Measurements from ENCODE around the gene RNF182.
"Not testable (repeated sequence)": the region's sequence is repeated elsewhere in the genome, so short reads cannot be mapped to it uniquely, and the experiment has no call there.

Gene RNF182

GRCh38 chr6:13917141-13917540 lies 7.6 kb upstream of the RNF182 start:
- no peak for DNase-seq (ENCODE audit: low spot score)

- no peak for DNase-seq (ENCODE audit: low spot score)
Observed at GRCh38 chr6:13918686-13919250, 6.0 kb upstream of the RNF182 start.

GRCh38 chr6:13919861-13920260 lies 4.9 kb upstream of the RNF182 start:
- no peak for DNase-seq (ENCODE audit: low spot score)

- no peak for DNase-seq (ENCODE audit: low spot score)
Observed at GRCh38 chr6:13920552-13920951, 4.2 kb upstream of the RNF182 start.

- DNase-seq (ENCODE audit: low spot score) = no peak
Observed at GRCh38 chr6:13922750-13923149, 2.0 kb upstream of the RNF182 start.

- DNase-seq (ENCODE audit: low spot score) = no peak
Observed at GRCh38 chr6:13923527-13924145, 1.1 kb upstream of the RNF182 start.

- DNase-seq (ENCODE audit: low spot score) = no peak
Observed at GRCh38 chr6:13924146-13924948, 405 bp upstream of the RNF182 start.

- DNase-seq (ENCODE audit: low spot score) = no peak
Observed at GRCh38 chr6:13926378-13926777, 1.6 kb downstream of the RNF182 start.

GRCh38 chr6:13927203-13927602 lies 2.5 kb downstream of the RNF182 start:
- no peak for DNase-seq (ENCODE audit: low spot score)

GRCh38 chr6:13929196-13929595 lies 4.4 kb downstream of the RNF182 start:
- DNase-seq (ENCODE audit: low spot score) = no peak

GRCh38 chr6:13931797-13932402 lies 7.1 kb downstream of the RNF182 start:
- no peak for DNase-seq (ENCODE audit: low spot score)

GRCh38 chr6:13932785-13933184 lies 8.0 kb downstream of the RNF182 start:
- DNase-seq (ENCODE audit: low spot score) = no peak

- no peak for DNase-seq (ENCODE audit: low spot score)
Observed at GRCh38 chr6:13934721-13935120, 10.0 kb downstream of the RNF182 start.

GRCh38 chr6:13935190-13935880 lies 10.6 kb downstream of the RNF182 start:
- DNase-seq (ENCODE audit: low spot score) = no peak

GRCh38 chr6:13935881-13936261 lies 11.1 kb downstream of the RNF182 start:
- not testable (repeated sequence) for DNase-seq (ENCODE audit: low spot score)

- no peak for DNase-seq (ENCODE audit: low spot score)
Observed at GRCh38 chr6:13941902-13942301, 17.1 kb downstream of the RNF182 start.

GRCh38 chr6:13943943-13944342 lies 19.2 kb downstream of the RNF182 start:
- no peak for DNase-seq (ENCODE audit: low spot score)

- DNase-seq (ENCODE audit: low spot score) = no peak
Observed at GRCh38 chr6:13946506-13946905, 21.8 kb downstream of the RNF182 start.

GRCh38 chr6:13947611-13948178 lies 22.9 kb downstream of the RNF182 start:
- no peak for DNase-seq (ENCODE audit: low spot score)

GRCh38 chr6:13952101-13952500 lies 27.3 kb downstream of the RNF182 start:
- no peak for DNase-seq (ENCODE audit: low spot score)

GRCh38 chr6:13953061-13953705 lies 28.4 kb downstream of the RNF182 start:
- DNase-seq (ENCODE audit: low spot score) = no peak
